Measurements from ENCODE around the gene H19. TPM values are rescaled to one million over a fixed set of nuclear protein-coding genes. Genes with fewer than 3 reads are reported as not detected.

Gene H19
- total and polyA plus RNA-seq, 2 of the 8 experiments (the other 6 are each of a cell fraction or from before 2014, with no cell fraction given): 5.2 to 10.0 TPM

DNA sequence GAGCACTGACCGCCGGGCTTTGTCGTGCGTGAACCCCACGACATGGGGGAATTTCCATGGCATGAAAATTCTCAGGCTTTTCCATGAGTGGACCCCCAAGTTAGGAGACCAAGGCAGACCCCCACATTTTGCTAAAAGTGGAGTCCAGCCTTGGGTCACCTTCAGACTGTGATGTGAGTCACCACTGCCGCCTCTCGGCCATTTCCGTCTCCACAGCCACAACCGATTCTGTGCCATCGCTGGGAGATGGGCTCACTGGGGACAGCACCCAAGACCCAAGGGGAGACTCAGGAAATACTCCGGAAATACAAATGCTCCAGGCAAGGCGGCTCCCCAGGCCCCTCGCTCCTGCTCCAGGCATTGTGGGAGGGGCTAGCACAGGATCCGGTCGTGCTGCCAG, 1.2 kb upstream of the H19 start:
- H2BK5ac ChIP-seq (ENCODE audit: low read depth, low read length): no peak overlapping the region
- H2BK12ac ChIP-seq (ENCODE audit: low read depth, low read length): no peak overlapping the region
- no peaks in the 10 kb centered on the region for H3K36me3 ChIP-seq (ENCODE audit: control insufficient read depth in 2 of 4, insufficient read depth in 4 of 4, low read length in 3 of 4)
- H4K8ac ChIP-seq (ENCODE audit: extremely low read depth, insufficient read depth, low read length): no peak overlapping the region
- H2AFZ ChIP-seq (ENCODE audit: low read length): no peak overlapping the region
- H2BK20ac ChIP-seq (ENCODE audit: low read length): no peak overlapping the region
- FAIRE-seq: no peak
- no peak overlapping the region for H2BK120ac ChIP-seq (replicated peaks; ENCODE audit: low read depth, low read length)
- no peak for DNase-seq (ENCODE audit: low read depth in 1 of 2, low spot score in 2 of 2)
- no peak overlapping the region for H3K9ac ChIP-seq (replicated peaks in 1 of 4; ENCODE audit: extremely low read depth in 1 of 4, low read depth in 3 of 4, low read length in 3 of 4)
- no peak overlapping the region for H4K5ac ChIP-seq (ENCODE audit: insufficient read length, low read depth, low read length)
- no peak overlapping the region for H3K27ac ChIP-seq (ENCODE audit: low read depth, low read length)
- no peak overlapping the region for H2AK5ac ChIP-seq (ENCODE audit: low read depth, low read length)
- H3K14ac ChIP-seq (ENCODE audit: insufficient read length): no peak overlapping the region
- ChIA-PET POLR2A (ENCODE audit: partially characterized antibody) (no interaction called here), CTCF (ENCODE audit: partially characterized antibody) (interaction anchor here (0.7 to 3.8 kb wide), 10 partner anchors 12 to 305 kb away, joined by 3 to 23 read pairs (median 3); partner anchors contain the start of gene TNNI2)
- H3K4ac ChIP-seq (replicated peaks; ENCODE audit: insufficient read length, low read depth, low read length): no peak overlapping the region
- no CpG with 5 or more reads among the region's 15 CpGs for WGBS, 2 experiments (ENCODE audit: extremely low coverage in 1 of 2, insufficient coverage in 1 of 2, insufficient read length in 1 of 2, insufficient replicate concordance in 2 of 2, low coverage in 1 of 2, low lambda C conversion rate in 2 of 2, missing lambda C conversion rate in 1 of 2)
- H3K79me1 ChIP-seq (ENCODE audit: low read depth, low read length): no peaks in the 10 kb centered on the region
- TF ChIP-seq POLR2A (IDR thresholded peaks at IDR 0.05; ENCODE audit: control extremely low read depth in 1 of 2, low read depth in 2 of 2, low read length in 2 of 2) (no peak), BCL11A (IDR thresholded peaks at IDR 0.05; ENCODE audit: low read depth in 2 of 2, low read length in 2 of 2) (no peak), SUZ12 (IDR thresholded peaks at IDR 0.05; ENCODE audit: low read length) (no peak), RBBP5 (IDR thresholded peaks at IDR 0.05; ENCODE audit: borderline replicate concordance, low read depth, low read length) (no peak), CBX5 (IDR thresholded peaks at IDR 0.05; ENCODE audit: low read depth, low read length) (no peak), RFX5 (IDR thresholded peaks at IDR 0.05; ENCODE audit: borderline replicate concordance, low read depth, low read length) (no peak), BACH1 (IDR thresholded peaks at IDR 0.05; ENCODE audit: low read length) (no peak), ZNF274 (IDR thresholded peaks at IDR 0.05; ENCODE audit: borderline replicate concordance, extremely low read depth, low read length) (no peak), SIRT6 (IDR thresholded peaks at IDR 0.05; ENCODE audit: low read length) (no peak), EZH2 (IDR thresholded peaks at IDR 0.05; ENCODE audit: low read depth, low read length, severe bottlenecking) (no peak), EGR1 (IDR thresholded peaks at IDR 0.05; ENCODE audit: borderline replicate concordance, low read depth, low read length) (no peak), SIX5 (IDR thresholded peaks at IDR 0.05; ENCODE audit: low read depth, low read length) (no peak)
- TF ChIP-seq, protein P1, sequence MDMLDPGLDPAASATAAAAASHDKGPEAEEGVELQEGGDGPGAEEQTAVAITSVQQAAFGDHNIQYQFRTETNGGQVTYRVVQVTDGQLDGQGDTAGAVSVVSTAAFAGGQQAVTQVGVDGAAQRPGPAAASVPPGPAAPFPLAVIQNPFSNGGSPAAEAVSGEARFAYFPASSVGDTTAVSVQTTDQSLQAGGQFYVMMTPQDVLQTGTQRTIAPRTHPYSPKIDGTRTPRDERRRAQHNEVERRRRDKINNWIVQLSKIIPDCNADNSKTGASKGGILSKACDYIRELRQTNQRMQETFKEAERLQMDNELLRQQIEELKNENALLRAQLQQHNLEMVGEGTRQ (IDR thresholded peaks at IDR 0.05; ENCODE audit: low read length): no peak
- no peak overlapping the region for H4K91ac ChIP-seq (replicated peaks; ENCODE audit: insufficient read length, low read length)
- no peaks in the 10 kb centered on the region for H3K4me1 ChIP-seq (replicated peaks in 1 of 4; ENCODE audit: control insufficient read depth in 3 of 4, insufficient read depth in 4 of 4, low read length in 3 of 4)
- no peaks in the 10 kb centered on the region for H3K27me3 ChIP-seq (replicated peaks in 1 of 4; ENCODE audit: control insufficient read depth in 3 of 4, extremely low read depth in 1 of 4, insufficient read depth in 3 of 4, low read length in 3 of 4)
- no peak overlapping the region for H3K23ac ChIP-seq (ENCODE audit: insufficient read length)
- no peaks in the 10 kb centered on the region for H3K79me2 ChIP-seq (ENCODE audit: control insufficient read depth in 1 of 2, insufficient read depth in 2 of 2, low read length in 2 of 2)
- H3K4me2 ChIP-seq (ENCODE audit: insufficient read depth in 1 of 2, low read depth in 2 of 2, low read length in 2 of 2): no peak overlapping the region
- no peak overlapping the region for H3K4me3 ChIP-seq (ENCODE audit: extremely low read depth in 1 of 4, insufficient read depth in 2 of 4, low read depth in 3 of 4, low read length in 4 of 4)
- H3K23me2 ChIP-seq (ENCODE audit: low read depth, low read length): no peaks in the 10 kb centered on the region
- H3K56ac ChIP-seq (replicated peaks; ENCODE audit: insufficient read length, low read depth, low read length): no peak overlapping the region
- no peak overlapping the region for H3K18ac ChIP-seq (ENCODE audit: extremely low read depth, low read length)
- H3K9me3 ChIP-seq (ENCODE audit: insufficient read depth in 2 of 2, low read depth in 1 of 2, low read length in 1 of 2): no peaks in the 10 kb centered on the region
- no peaks in the 10 kb centered on the region for H4K20me1 ChIP-seq (replicated peaks in 1 of 2; ENCODE audit: control insufficient read depth in 1 of 2, insufficient read depth in 2 of 2, low read length in 2 of 2)
- H2BK15ac ChIP-seq (ENCODE audit: low read length): no peak overlapping the region
